PC-9 (cell line): Measurements from ENCODE around the gene SNCAIP. TPM values are rescaled to one million over a fixed set of nuclear protein-coding genes. Genes with fewer than 3 reads are reported as not detected.

Experiments used
- BruUV-seq: library from RNA; stranded (reverse); fragments of 400-500 nt; replicated peaks from 2 replicates; lab custom pipeline; 2021; lab: Mats Ljungman, UMichigan
- CTCF ChIA-PET: fragments of 300-600 bp; sonication (Branson Sonifier 250); formaldehyde crosslinking; loops from one replicate; lab custom pipeline; 2022; ENCODE audit warnings: antibody characterized with exemption; lab: Charles Lee
- POLR2A ChIA-PET: fragments of 300-600 bp; sonication (Branson Sonifier 250); formaldehyde crosslinking; loops from one replicate; lab custom pipeline; 2022; ENCODE audit warnings: antibody characterized with exemption; ENCODE audit not compliant: unreplicated experiment; lab: Charles Lee
- DNase-seq, 2 experiments: peaks; one replicate each; pipeline versions ENCODE4 v3.0.0 to v3.0.0-alpha.2; 2015 to 2022; ENCODE audit warnings: mixed read lengths in 1 of 2
- H2AFZ ChIP-seq: fragments of 200-600 bp; sonication (generic); 2 replicates; pipeline ENCODE4 v1.8.1; 2017; ENCODE audit warnings: antibody characterized with exemption
- H3F3A ChIP-seq: fragments of 200-600 bp; sonication (generic); 2 replicates; pipeline ENCODE4 v1.8.1; 2017; ENCODE audit warnings: antibody characterized with exemption, mild to moderate bottlenecking, low read depth; ENCODE audit not compliant: insufficient read depth
- H3K27ac ChIP-seq: fragments of 200-600 bp; sonication (generic); 2 replicates; pipeline ENCODE4 v1.6.1; 2016; ENCODE audit warnings: mixed run types
- H3K27me3 ChIP-seq: fragments of 200-600 bp; sonication (generic); 2 replicates; pipeline ENCODE4 v1.6.1; 2016; ENCODE audit warnings: low read depth, mixed run types; ENCODE audit not compliant: insufficient read depth
- H3K36me3 ChIP-seq: fragments of 200-600 bp; sonication (generic); 2 replicates; pipeline ENCODE4 v1.6.1; 2016; ENCODE audit warnings: low read depth, mixed run types
- H3K4me1 ChIP-seq: fragments of 200-600 bp; sonication (generic); replicated peaks from 2 replicates; pipeline ENCODE4 v1.6.1; 2016; ENCODE audit warnings: mixed run types; ENCODE audit not compliant: insufficient read depth
- H3K4me2 ChIP-seq: fragments of 200-600 bp; sonication (generic); 2 replicates; pipeline ENCODE4 v1.6.1; 2017; ENCODE audit warnings: mixed run types
- H3K4me3 ChIP-seq: fragments of 200-600 bp; sonication (generic); 2 replicates; pipeline ENCODE4 v1.6.1; 2016; ENCODE audit warnings: mixed run types
- H3K79me2 ChIP-seq: fragments of 200-600 bp; sonication (generic); 2 replicates; pipeline ENCODE4 v1.6.1; 2017; ENCODE audit warnings: low read depth, mixed run types
- H3K9me2 ChIP-seq: fragments of 200-600 bp; sonication (generic); 2 replicates; pipeline ENCODE4 v1.8.1; 2017; ENCODE audit warnings: mild to moderate bottlenecking; ENCODE audit not compliant: insufficient read depth
- H3K9me3 ChIP-seq: fragments of 200-600 bp; sonication (generic); 2 replicates; pipeline ENCODE4 v1.8.1; 2016; ENCODE audit warnings: low read depth; ENCODE audit not compliant: insufficient read depth
- H4K20me1 ChIP-seq: fragments of 200-600 bp; sonication (generic); 2 replicates; pipeline ENCODE4 v1.8.1; 2017; ENCODE audit not compliant: insufficient read depth
- CTCF ChIP-seq: fragments of 200-600 bp; sonication (generic); conservative IDR thresholded peaks from 2 replicates; pipeline ENCODE4 v1.6.1; 2017; ENCODE audit warnings: mixed run types, antibody characterized with exemption, mild to moderate bottlenecking, moderate library complexity
- EZH2 ChIP-seq: fragments of 200-600 bp; sonication (generic); IDR thresholded peaks from 2 replicates; pipeline ENCODE4 v1.8.0; 2017; ENCODE audit warnings: antibody characterized with exemption, low read depth
- intact Hi-C: fragments of 100-400 bp; cut with micrococcal nuclease; formaldehyde crosslinking; loops from one replicate; pipeline ENCODE4 v1.10.0; 2022; ENCODE audit not compliant: unreplicated experiment
- total RNA-seq: library from RNA; stranded (reverse); gene quantifications from 2 replicates; pipeline ENCODE4 v1.2.3, GENCODE V29; 2021

Gene SNCAIP
- total RNA-seq, 1 experiment from 2014 or later, result not detected

GRCh38 chr5:122463221-122463620 lies 151.2 kb downstream of the SNCAIP start:
- no peak overlapping the region for H3K4me3 ChIP-seq
- TF ChIP-seq CTCF (no peak), EZH2 (no peak)
- CTCF ChIA-PET, result no interaction called here
- POLR2A ChIA-PET, result no interaction called here
- no peak overlapping the region for H2AFZ ChIP-seq
- no peaks in the 10 kb centered on the region for H3K4me1 ChIP-seq
- intact Hi-C loops, result no loop called here
- H3K27ac ChIP-seq, result no peak overlapping the region
- H3K9me3 ChIP-seq, result no peaks in the 10 kb centered on the region
- H3K9me2 ChIP-seq, result no peaks in the 10 kb centered on the region
- H4K20me1 ChIP-seq, result no peaks in the 10 kb centered on the region
- no peaks in the 10 kb centered on the region for H3F3A ChIP-seq
- H3K27me3 ChIP-seq, result no peaks in the 10 kb centered on the region
- no peak for DNase-seq
- H3K79me2 ChIP-seq, result no peaks in the 10 kb centered on the region
- no peaks in the 10 kb centered on the region for H3K36me3 ChIP-seq
- no peak overlapping the region for H3K4me2 ChIP-seq
- no TSS peak for BruUV-seq

GRCh38 chr5:122464191-122464590 lies 152.2 kb downstream of the SNCAIP start:
- Histone ChIP-seq H3K27me3 (no peaks in the 10 kb centered on the region), H4K20me1 (no peaks in the 10 kb centered on the region), H3K4me3 (no peak overlapping the region), H3K4me1 (no peaks in the 10 kb centered on the region), H3K4me2 (no peak overlapping the region), H3K9me3 (no peaks in the 10 kb centered on the region), H3K27ac (no peak overlapping the region), H3K79me2 (no peaks in the 10 kb centered on the region), H3K36me3 (no peaks in the 10 kb centered on the region), H3F3A (no peaks in the 10 kb centered on the region), H3K9me2 (no peaks in the 10 kb centered on the region), H2AFZ (no peak overlapping the region)
- intact Hi-C loops, result no loop called here
- no peak for TF ChIP-seq EZH2
- no peak for TF ChIP-seq CTCF
- ChIA-PET CTCF (no interaction called here), POLR2A (no interaction called here)
- no peak for DNase-seq
- no TSS peak for BruUV-seq

GRCh38 chr5:122465031-122465577 lies 153.1 kb downstream of the SNCAIP start:
- BruUV-seq, result no TSS peak
- ChIA-PET CTCF (no interaction called here), POLR2A (no interaction called here)
- no peak for DNase-seq
- no peaks in the 10 kb centered on the region for H3K9me2 ChIP-seq
- H3K79me2 ChIP-seq, result no peaks in the 10 kb centered on the region
- H3F3A ChIP-seq, result no peaks in the 10 kb centered on the region
- intact Hi-C loops, result no loop called here
- no peak overlapping the region for H3K27ac ChIP-seq
- H3K4me1 ChIP-seq, result no peaks in the 10 kb centered on the region
- no peak overlapping the region for H3K4me3 ChIP-seq
- no peaks in the 10 kb centered on the region for H4K20me1 ChIP-seq
- H3K36me3 ChIP-seq, result no peaks in the 10 kb centered on the region
- no peak overlapping the region for H2AFZ ChIP-seq
- TF ChIP-seq EZH2 (no peak), CTCF (no peak)
- H3K4me2 ChIP-seq, result no peak overlapping the region
- H3K9me3 ChIP-seq, result no peaks in the 10 kb centered on the region
- H3K27me3 ChIP-seq, result no peaks in the 10 kb centered on the region
